HG03060 (cell line): ENCODE results near the gene KRT6B.
"Not testable (repeated sequence)": the region's sequence is repeated elsewhere in the genome, so short reads cannot be mapped to it uniquely, and the experiment has no call there.

Experiments
- ATAC-seq: cut with Tn5 transposase; IDR thresholded peaks from one replicate; pipeline ENCODE4 v1.9.1; 2021; ENCODE audit warnings: low read depth, moderate number of reproducible peaks; ENCODE audit not compliant: unreplicated experiment

The KRT6B gene

GRCh38 chr12:52452101-52452500, at the start of gene KRT6B:
Gene KRT6B (minus strand): TSS chr12:52452146. CDS start chr12:52452078, 68 bp downstream.
- ATAC-seq, result no peak

- ATAC-seq, result no peak
Measured at GRCh38 chr12:52501490-52501889, 49.5 kb upstream of the KRT6B start.

- not testable (repeated sequence) for ATAC-seq
Measured at GRCh38 chr12:52500574-52500973, 48.6 kb upstream of the KRT6B start.

GRCh38 chr12:52499806-52500560, 48.0 kb upstream of the KRT6B start:
- ATAC-seq, result no peak

- ATAC-seq, result no peak
Measured at GRCh38 chr12:52498946-52499345, 47.0 kb upstream of the KRT6B start.

GRCh38 chr12:52497975-52498374, 46.0 kb upstream of the KRT6B start:
- ATAC-seq, result no peak

- ATAC-seq, result no peak
Measured at GRCh38 chr12:52496590-52497071, 44.7 kb upstream of the KRT6B start.

GRCh38 chr12:52496054-52496453, 44.1 kb upstream of the KRT6B start:
- ATAC-seq, result no peak

- ATAC-seq, result no peak
Measured at GRCh38 chr12:52495389-52495788, 43.4 kb upstream of the KRT6B start.

- no peak for ATAC-seq
Measured at GRCh38 chr12:52494518-52494917, 42.6 kb upstream of the KRT6B start.

- no peak for ATAC-seq
Measured at GRCh38 chr12:52494100-52494499, 42.2 kb upstream of the KRT6B start.

- no peak for ATAC-seq
Measured at GRCh38 chr12:52493172-52493571, 41.2 kb upstream of the KRT6B start, which contains the start of gene KRT6A. Gene KRT6A (minus strand): TSS chr12:52493257. CDS start chr12:52493188, 69 bp downstream.

GRCh38 chr12:52492405-52492804, 40.5 kb upstream of the KRT6B start:
- not testable (repeated sequence) for ATAC-seq

- ATAC-seq, result not testable (repeated sequence)
Measured at GRCh38 chr12:52491495-52491894, 39.5 kb upstream of the KRT6B start.

- no peak for ATAC-seq
Measured at GRCh38 chr12:52488736-52489135, 36.8 kb upstream of the KRT6B start.

GRCh38 chr12:52487744-52488443, 35.9 kb upstream of the KRT6B start:
- ATAC-seq, result not testable (repeated sequence)

- ATAC-seq, result no peak
Measured at GRCh38 chr12:52487211-52487610, 35.3 kb upstream of the KRT6B start.

GRCh38 chr12:52486166-52487105, 34.5 kb upstream of the KRT6B start:
- ATAC-seq, result no peak

GRCh38 chr12:52480073-52480472, 28.1 kb upstream of the KRT6B start:
- ATAC-seq, result no peak

- ATAC-seq, result no peak
Measured at GRCh38 chr12:52477651-52478050, 25.7 kb upstream of the KRT6B start.

- ATAC-seq, result no peak
Measured at GRCh38 chr12:52474212-52474611, 22.3 kb upstream of the KRT6B start.
